A549 (cell line): ENCODE results near the gene MAST2. TPM values are rescaled to one million over a fixed set of nuclear protein-coding genes. Genes with fewer than 3 reads are reported as not detected.

Source experiments
- ATAC-seq, 2 experiments: fragments of 200-7000 bp in 1 of 2; fragments of >200 bp in 1 of 2; cut with Nextera tagmentation in 1 of 2; cut with Tn5 transposase in 1 of 2; 3 replicates each; pipeline versions ENCODE4 v1.8.0 to v1.9.1; 2018 to 2020; ENCODE audit warnings: mild to moderate bottlenecking in 1 of 2, moderate library complexity in 1 of 2
- CTCF ChIA-PET: fragments of 300-600 bp; sonication (Branson Sonifier 250); formaldehyde crosslinking; extraction: SDS; loops from one replicate; lab custom pipeline; 2021; ENCODE audit warnings: antibody characterized with exemption, inconsistent platforms; lab: Yijun Ruan, JAX
- POLR2A ChIA-PET: fragments of 350-600 bp; formaldehyde crosslinking; extraction: SDS; loops from one replicate; lab custom pipeline; 2021; ENCODE audit warnings: antibody characterized with exemption, inconsistent platforms; lab: Yijun Ruan, JAX
- DNase-seq, 2 experiments: peaks; one replicate each; pipeline versions ENCODE4 v3.0.0 to v3.0.0-alpha.2; 2011 to 2016; ENCODE audit warnings: low read depth in 1 of 2, low spot score in 1 of 2
- FAIRE-seq: peaks from 2 replicates; lab custom pipeline; 2011; peaks lifted over from hg19 to GRCh38; lab: Jason Lieb, UNC
- H3K27ac ChIP-seq, 2 experiments: fragments of >200 bp; sonication (Bioruptor Twin); formaldehyde crosslinking; 3 replicates each; pipeline ENCODE4 v1.5.1; 2016 to 2017
- H3K4me1 ChIP-seq: fragments of >200 bp; sonication (Bioruptor Twin); formaldehyde crosslinking; 3 replicates; pipeline ENCODE4 v1.6.1; 2016
- H3K4me2 ChIP-seq: fragments of >200 bp; sonication (Bioruptor Twin); formaldehyde crosslinking; 3 replicates; pipeline ENCODE4 v1.6.1; 2016
- H3K4me3 ChIP-seq: fragments of >200 bp; sonication (Bioruptor Twin); formaldehyde crosslinking; 3 replicates; pipeline ENCODE4 v1.5.1; 2016
- H3K9me3 ChIP-seq: fragments of >200 bp; sonication (Bioruptor Twin); formaldehyde crosslinking; 3 replicates; pipeline ENCODE4 v1.6.1; 2016
- BHLHE40 ChIP-seq: IDR thresholded peaks from 2 replicates; pipeline ENCODE4 v1.6.1; 2012; ENCODE audit warnings: low read depth, low read length, inconsistent platforms
- CBX2 ChIP-seq: fragments of 200-600 bp; sonication (generic); IDR thresholded peaks from 2 replicates; pipeline ENCODE4 v1.6.1; 2016; ENCODE audit warnings: low read depth, mild to moderate bottlenecking, borderline replicate concordance
- CBX8 ChIP-seq: fragments of 200-600 bp; sonication (generic); IDR thresholded peaks from 2 replicates; pipeline ENCODE4 v1.6.1; 2016
- EP300 ChIP-seq, 2 experiments: fragments of >200 bp; sonication (Bioruptor Twin); formaldehyde crosslinking; IDR thresholded peaks; 2 replicates in 1 of 2; 3 replicates in 1 of 2; pipeline ENCODE4 v1.6.1; 2016 to 2017
- ESRRA ChIP-seq: fragments of 150-350 bp; IDR thresholded peaks from 2 replicates; pipeline ENCODE4 v1.6.1; 2014; ENCODE audit warnings: mild to moderate bottlenecking, low read length, borderline replicate concordance
- FOSB ChIP-seq: fragments of 250-450 bp; sonication (Bioruptor Pico); IDR thresholded peaks from 2 replicates; pipeline ENCODE4 v1.5.0; 2020; ENCODE audit warnings: mild to moderate bottlenecking, moderate library complexity
- FOSL2 ChIP-seq, 2 experiments: fragments of 450-650 bp in 1 of 2; fragments of >200 bp in 1 of 2; sonication (Bioruptor Twin) in 1 of 2; formaldehyde crosslinking; IDR thresholded peaks; 2 replicates each; pipeline versions ENCODE4 v1.5.0 to v1.6.1; 2016 to 2020; ENCODE audit warnings: mild to moderate bottlenecking in 1 of 2, moderate library complexity in 1 of 2
- HEYL ChIP-seq: fragments of 250-450 bp; sonication (Bioruptor Pico); IDR thresholded peaks from 2 replicates; pipeline ENCODE4 v1.8.0; 2021; ENCODE audit warnings: mild to moderate bottlenecking, moderate library complexity
- HMGXB4 ChIP-seq: fragments of 250-450 bp; sonication (Bioruptor Pico); IDR thresholded peaks from 2 replicates; pipeline ENCODE4 v1.5.0; 2021; ENCODE audit warnings: mild to moderate bottlenecking, moderate library complexity, borderline replicate concordance
- HOXA7 ChIP-seq: fragments of 250-450 bp; sonication (Bioruptor Pico); IDR thresholded peaks from 2 replicates; pipeline ENCODE4 v1.5.0; 2020; ENCODE audit warnings: mild to moderate bottlenecking, moderate library complexity
- HOXB5 ChIP-seq: fragments of 250-450 bp; sonication (Bioruptor Pico); IDR thresholded peaks from 2 replicates; pipeline ENCODE4 v1.5.0; 2020; ENCODE audit warnings: mild to moderate bottlenecking, moderate library complexity
- KDM1A ChIP-seq: fragments of 200-600 bp; sonication (generic); IDR thresholded peaks from 2 replicates; pipeline ENCODE4 v1.6.1; 2016; ENCODE audit warnings: low read depth, mild to moderate bottlenecking
- KDM5A ChIP-seq: fragments of 200-600 bp; sonication (generic); IDR thresholded peaks from 2 replicates; pipeline ENCODE4 v1.6.1; 2016; ENCODE audit warnings: antibody characterized with exemption, mild to moderate bottlenecking
- MAX ChIP-seq: IDR thresholded peaks from 2 replicates; pipeline ENCODE4 v1.6.1; 2012
- NFE2L2 ChIP-seq: fragments of 150-350 bp; conservative IDR thresholded peaks from 2 replicates; pipeline ENCODE4 v1.6.1; 2014; ENCODE audit warnings: low read length
- POLR2A ChIP-seq: IDR thresholded peaks from 2 replicates; pipeline ENCODE4 v1.6.1; 2012; ENCODE audit warnings: mild to moderate bottlenecking, low read length
- RAD21 ChIP-seq, 2 experiments: fragments of >200 bp in 1 of 2; sonication (Bioruptor Twin) in 1 of 2; formaldehyde crosslinking in 1 of 2; IDR thresholded peaks in 1 of 2; conservative IDR thresholded peaks in 1 of 2; 2 replicates in 1 of 2; 3 replicates in 1 of 2; pipeline ENCODE4 v1.6.1; 2012 to 2018; ENCODE audit warnings: inconsistent platforms in 1 of 2
- REST ChIP-seq: fragments of 200-600 bp; sonication (generic); IDR thresholded peaks from 2 replicates; pipeline ENCODE4 v1.6.1; 2016; ENCODE audit warnings: antibody characterized with exemption, mild to moderate bottlenecking, moderate library complexity
- RFX5 ChIP-seq: fragments of 450-650 bp; IDR thresholded peaks from 2 replicates; pipeline ENCODE4 v1.7.1; 2014; ENCODE audit warnings: antibody characterized with exemption, mild to moderate bottlenecking, moderate library complexity
- RNF2 ChIP-seq: fragments of 200-600 bp; sonication (generic); IDR thresholded peaks from 2 replicates; pipeline ENCODE4 v1.6.1; 2016; ENCODE audit warnings: low read depth, mild to moderate bottlenecking, antibody characterized with exemption, moderate library complexity, borderline replicate concordance
- TP53 ChIP-seq: fragments of 250-450 bp; sonication (Bioruptor Pico); IDR thresholded peaks from 2 replicates; pipeline ENCODE4 v1.5.0; 2021; ENCODE audit warnings: mild to moderate bottlenecking, moderate library complexity
- USF2 ChIP-seq: fragments of 450-650 bp; IDR thresholded peaks from 2 replicates; pipeline ENCODE4 v1.6.1; 2014; ENCODE audit warnings: antibody characterized with exemption
- ZFP36 ChIP-seq: fragments of 450-650 bp; IDR thresholded peaks from 2 replicates; pipeline ENCODE4 v1.6.1; 2014; ENCODE audit warnings: borderline replicate concordance; ENCODE audit not compliant: partially characterized antibody
- ZNF302 ChIP-seq: fragments of 250-450 bp; sonication (Bioruptor Pico); IDR thresholded peaks from 2 replicates; pipeline ENCODE4 v1.9.0; 2021; ENCODE audit warnings: inconsistent platforms, mild to moderate bottlenecking, moderate library complexity
- ZSCAN20 ChIP-seq: fragments of 250-450 bp; sonication (Bioruptor Pico); IDR thresholded peaks from 2 replicates; pipeline ENCODE4 v1.8.0; 2022; ENCODE audit warnings: mild to moderate bottlenecking, moderate library complexity
- WGBS: methylation state at CpG from one replicate; pipeline ENCODE4 v1.1.6; 2017; ENCODE audit errors: missing lambda C conversion rate; 5-methylcytosine and 5-hydroxymethylcytosine counted together
- polyA plus RNA-seq, 4 experiments: library from polyadenylated mRNA; depleted of rRNA in 3 of 4; stranded (reverse); fragments of >200 nt; fragmentation: RNase III in 1 of 4; extraction: RNeasy Plus Mini Kit Qiagen cat#74134 plus additional on column Dnase treatment in 1 of 4; gene quantifications; 2 replicates in 3 of 4; 3 replicates in 1 of 4; pipeline ENCODE4 v1.2.3, GENCODE V29; 2011 to 2017
- TF ChIP-seq, protein P1 (sequence below): fragments of >200 bp; sonication (Bioruptor Twin); formaldehyde crosslinking; IDR thresholded peaks from 2 replicates; pipeline ENCODE4 v1.6.1; 2016
- TF ChIP-seq, protein P2 (sequence below): fragments of 250-450 bp; sonication (Bioruptor Pico); IDR thresholded peaks from 2 replicates; pipeline ENCODE4 v1.5.0; 2020; ENCODE audit warnings: low read depth, mild to moderate bottlenecking, moderate library complexity
- TF ChIP-seq, protein P3 (sequence below): fragments of >200 bp; sonication (Bioruptor Twin); formaldehyde crosslinking; IDR thresholded peaks from 3 replicates; pipeline ENCODE4 v1.6.1; 2016

The MAST2 gene
- polyA plus RNA-seq, 2 of the 4 experiments (the other 2 are of a cell fraction) = 19.3 to 20.5 TPM

GRCh38 chr1:45922374-45922773, 119.0 kb downstream of the MAST2 start:
- no peak for FAIRE-seq
- CTCF ChIA-PET = interaction anchor here (0.9 to 1.8 kb wide), 2 partner anchors 10 to 11 kb away, joined by 3 read pairs; no protein-coding TSS in a partner anchor
- no CpG with 5 or more reads among the region's 10 CpGs for WGBS

DNA sequence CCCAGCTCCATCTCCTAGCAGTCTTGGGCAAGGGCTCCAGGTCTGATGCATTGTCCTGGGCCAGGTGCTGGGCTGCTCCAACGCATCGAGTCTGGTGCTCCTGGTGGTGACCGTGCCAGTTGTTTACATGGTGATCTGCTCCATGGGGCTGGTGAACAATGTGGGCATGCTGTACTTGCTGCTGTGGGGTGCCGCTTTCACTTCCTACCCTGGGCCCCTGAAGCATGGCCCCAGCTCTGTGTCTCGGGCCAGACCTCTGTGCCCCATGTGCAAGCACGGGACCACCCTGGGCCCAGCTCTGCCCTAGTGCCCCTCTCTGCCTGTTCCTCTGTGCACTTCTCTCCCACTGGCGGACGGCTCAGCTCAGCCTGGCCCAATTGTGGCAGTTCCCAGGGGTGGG, 119.4 kb downstream of the MAST2 start:
- Histone ChIP-seq H3K4me3 (no peak overlapping the region), H3K9me3 (no peaks in the 10 kb centered on the region), H3K27ac (no peak overlapping the region), H3K4me2 (no peak overlapping the region), H3K4me1 (no peaks in the 10 kb centered on the region)
- FAIRE-seq (no peak), ATAC-seq (no peak; a peak in 1 of 6 replicates), DNase-seq (no peak)
- WGBS = no CpG with 5 or more reads among the region's 8 CpGs
- ChIA-PET CTCF (interaction anchor here (0.9 to 1.0 kb wide), 2 partner anchors 9 to 10 kb away, joined by 3 read pairs; no protein-coding TSS in a partner anchor), POLR2A (no interaction called here)
- TF ChIP-seq RNF2 (no peak), RAD21 (conservative IDR thresholded peaks at IDR 0.05 in 1 of 2, IDR thresholded peaks at IDR 0.05 in 1 of 2) (no peak), HOXB5 (no peak), TP53 (no peak), MAX (no peak), HMGXB4 (CRISPR knock-in tag) (no peak), KDM5A (no peak), FOSB (CRISPR knock-in tag) (no peak), ZFP36 (no peak), ZSCAN20 (CRISPR knock-in tag) (no peak), FOSL2 (IDR thresholded peaks at IDR 0.05) (no peak), FOSL2 (CRISPR knock-in tag; IDR thresholded peaks at IDR 0.05) (no peak)
- TF ChIP-seq, protein P1, sequence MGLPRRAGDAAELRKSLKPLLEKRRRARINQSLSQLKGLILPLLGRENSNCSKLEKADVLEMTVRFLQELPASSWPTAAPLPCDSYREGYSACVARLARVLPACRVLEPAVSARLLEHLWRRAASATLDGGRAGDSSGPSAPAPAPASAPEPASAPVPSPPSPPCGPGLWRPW = no peak

More at GRCh38 chr1:45922374-45922773, 119.0 kb downstream of the MAST2 start:
- TF ChIP-seq CBX2 = no peak
- TF ChIP-seq NFE2L2 = no peak
- TF ChIP-seq USF2 = no peak
- no peak for TF ChIP-seq CBX8
- no peak for TF ChIP-seq EP300 (IDR thresholded peaks at IDR 0.05)
- TF ChIP-seq HOXA7 (CRISPR knock-in tag) = no peak
- TF ChIP-seq, protein P2, sequence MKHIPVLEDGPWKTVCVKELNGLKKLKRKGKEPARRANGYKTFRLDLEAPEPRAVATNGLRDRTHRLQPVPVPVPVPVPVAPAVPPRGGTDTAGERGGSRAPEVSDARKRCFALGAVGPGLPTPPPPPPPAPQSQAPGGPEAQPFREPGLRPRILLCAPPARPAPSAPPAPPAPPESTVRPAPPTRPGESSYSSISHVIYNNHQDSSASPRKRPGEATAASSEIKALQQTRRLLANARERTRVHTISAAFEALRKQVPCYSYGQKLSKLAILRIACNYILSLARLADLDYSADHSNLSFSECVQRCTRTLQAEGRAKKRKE (CRISPR knock-in tag) = no peak
- TF ChIP-seq, protein P3, sequence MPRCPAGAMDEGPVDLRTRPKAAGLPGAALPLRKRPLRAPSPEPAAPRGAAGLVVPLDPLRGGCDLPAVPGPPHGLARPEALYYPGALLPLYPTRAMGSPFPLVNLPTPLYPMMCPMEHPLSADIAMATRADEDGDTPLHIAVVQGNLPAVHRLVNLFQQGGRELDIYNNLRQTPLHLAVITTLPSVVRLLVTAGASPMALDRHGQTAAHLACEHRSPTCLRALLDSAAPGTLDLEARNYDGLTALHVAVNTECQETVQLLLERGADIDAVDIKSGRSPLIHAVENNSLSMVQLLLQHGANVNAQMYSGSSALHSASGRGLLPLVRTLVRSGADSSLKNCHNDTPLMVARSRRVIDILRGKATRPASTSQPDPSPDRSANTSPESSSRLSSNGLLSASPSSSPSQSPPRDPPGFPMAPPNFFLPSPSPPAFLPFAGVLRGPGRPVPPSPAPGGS = no peak
- TF ChIP-seq POLR2A = no peak
- no peak for TF ChIP-seq HEYL
- TF ChIP-seq ZNF302 = no peak
- no peak for TF ChIP-seq RFX5
- no peak for TF ChIP-seq RNF2
- no peak for TF ChIP-seq FOSL2 (IDR thresholded peaks at IDR 0.05)
- no peak for TF ChIP-seq FOSL2 (CRISPR knock-in tag; IDR thresholded peaks at IDR 0.05)
- no peak for TF ChIP-seq ESRRA
- TF ChIP-seq REST = no peak
- TF ChIP-seq BHLHE40 = no peak
- no peak for TF ChIP-seq KDM1A
- H3K4me3 ChIP-seq = no peak overlapping the region
- H3K4me2 ChIP-seq = no peak overlapping the region
- no peak for DNase-seq
- H3K27ac ChIP-seq = no peak overlapping the region
- no peaks in the 10 kb centered on the region for H3K4me1 ChIP-seq
- H3K9me3 ChIP-seq = no peaks in the 10 kb centered on the region
- ATAC-seq = no peak
- POLR2A ChIA-PET = no interaction called here
